Measurements from ENCODE around the gene PLA2G4E. TPM values are rescaled to one million over a fixed set of nuclear protein-coding genes. Genes with fewer than 3 reads are reported as not detected.

Gene PLA2G4E
- total and polyA plus RNA-seq, 2 of the 13 experiments (the other 11 are each of a cell fraction or from before 2014, with no cell fraction given), result not detected

DNA sequence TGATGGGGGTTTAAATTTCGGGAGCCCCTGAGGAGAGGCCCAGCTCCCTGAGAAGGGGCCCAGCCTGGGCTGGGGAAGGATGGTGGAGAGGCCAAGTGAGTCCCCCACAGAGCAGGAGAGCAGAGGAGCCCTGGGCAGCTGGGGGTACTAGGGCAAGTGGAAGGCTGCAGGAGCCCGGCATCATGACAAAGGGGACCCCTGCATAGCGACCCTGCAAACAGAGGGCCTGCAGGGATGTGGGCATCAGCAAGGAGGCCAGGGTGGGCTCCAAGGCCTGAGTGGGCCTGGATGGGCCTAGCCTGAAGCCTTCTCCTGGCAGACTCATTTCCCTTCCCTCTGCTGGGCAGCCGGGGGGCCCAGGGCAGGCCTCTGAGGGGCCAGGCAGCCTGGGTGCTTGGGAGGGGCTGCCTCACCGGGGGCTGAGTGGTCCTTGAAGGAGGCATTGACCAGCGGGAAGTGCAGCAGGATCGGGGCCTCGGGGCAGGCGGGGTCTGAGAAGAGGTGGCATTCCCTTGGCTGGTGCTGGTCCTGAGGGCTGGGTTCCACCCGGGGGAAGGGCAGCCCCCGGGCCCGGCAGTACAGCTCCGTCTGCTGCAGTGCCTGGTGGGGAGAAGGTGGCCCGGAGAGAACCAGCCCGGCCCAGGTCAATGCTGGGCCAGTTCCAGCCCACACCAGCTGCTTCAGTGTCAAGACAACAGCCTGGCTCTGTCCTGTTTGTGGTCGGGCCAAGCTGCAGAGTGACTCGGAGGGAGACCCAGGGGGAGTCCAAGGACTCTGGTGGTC is 48.8 kb upstream of the PLA2G4E start:
- Histone ChIP-seq H3K27me3 (ENCODE audit: control insufficient read depth in 1 of 2, insufficient read depth in 2 of 2, low read length in 2 of 2) (peaks cover 3 to 41% of the 10 kb centered on the region in 2 experiments; a peak in 4 of 5 replicates), H4K20me1 (ENCODE audit: insufficient read depth, low read length) (no peaks in the 10 kb centered on the region), H3K79me2 (ENCODE audit: insufficient read depth, low read length) (no peaks in the 10 kb centered on the region), H3K36me3 (replicated peaks in 1 of 2; ENCODE audit: control insufficient read depth in 1 of 2, insufficient read depth in 2 of 2, low read length in 2 of 2) (no peaks in the 10 kb centered on the region), H3K27ac (ENCODE audit: extremely low read length, insufficient read depth, low read length) (no peak overlapping the region), H3K4me2 (ENCODE audit: low read depth, low read length) (no peak overlapping the region), H3K4me1 (ENCODE audit: insufficient read depth, low read length) (peaks cover 28% of the 10 kb centered on the region), H3K9me3 (ENCODE audit: low read length) (no peaks in the 10 kb centered on the region), H3K9ac (ENCODE audit: insufficient read depth, low read depth, low read length) (no peak overlapping the region), H2AFZ (ENCODE audit: low read length) (no peak overlapping the region), H3K4me3 (replicated peaks in 1 of 3; ENCODE audit: insufficient read depth in 1 of 3, low read depth in 2 of 3, low read length in 3 of 3) (no peak overlapping the region)
- intact Hi-C loops (cut with micrococcal nuclease; ENCODE audit: unreplicated experiment), result loop anchor here (5.0 kb wide), 1 partner anchor 68 kb away; no protein-coding TSS in a partner anchor
- in situ Hi-C loops (cut with HindIII; ENCODE audit: extremely low pct_ligation_motif_present, low pct_unique_long_range_greater_than_20kb), result loop anchor here (5.0 kb wide), 1 partner anchor 68 kb away; no protein-coding TSS in a partner anchor
- FAIRE-seq, result no peak
- no peak for ATAC-seq
- no peak for DNase-seq (ENCODE audit: low spot score)
- WGBS (ENCODE audit: low lambda C conversion rate), result 17% methylated on average over 5 of the region's 17 CpGs
- POLR2A ChIA-PET, result no interaction called here
- TF ChIP-seq BCL6 (CRISPR knock-in tag; IDR thresholded peaks at IDR 0.05), result no peak
- no peak for TF ChIP-seq ZFP41 (CRISPR knock-in tag; IDR thresholded peaks at IDR 0.05; ENCODE audit: borderline replicate concordance)
- no peak for TF ChIP-seq ZNF567 (CRISPR knock-in tag; IDR thresholded peaks at IDR 0.05; ENCODE audit: borderline replicate concordance)
- no peak for TF ChIP-seq ZNF24 (IDR thresholded peaks at IDR 0.05)
- no peak for TF ChIP-seq POLR2G (IDR thresholded peaks at IDR 0.05; ENCODE audit: low read depth, low read length)
- no peak for TF ChIP-seq CERS6 (CRISPR knock-in tag; IDR thresholded peaks at IDR 0.05)
- no peak for TF ChIP-seq ZNF451 (CRISPR knock-in tag; IDR thresholded peaks at IDR 0.05)
- TF ChIP-seq AGO2 (optimal IDR thresholded peaks at IDR 0.05; ENCODE audit: low read depth, low read length), result no peak
- TF ChIP-seq, protein P1, sequence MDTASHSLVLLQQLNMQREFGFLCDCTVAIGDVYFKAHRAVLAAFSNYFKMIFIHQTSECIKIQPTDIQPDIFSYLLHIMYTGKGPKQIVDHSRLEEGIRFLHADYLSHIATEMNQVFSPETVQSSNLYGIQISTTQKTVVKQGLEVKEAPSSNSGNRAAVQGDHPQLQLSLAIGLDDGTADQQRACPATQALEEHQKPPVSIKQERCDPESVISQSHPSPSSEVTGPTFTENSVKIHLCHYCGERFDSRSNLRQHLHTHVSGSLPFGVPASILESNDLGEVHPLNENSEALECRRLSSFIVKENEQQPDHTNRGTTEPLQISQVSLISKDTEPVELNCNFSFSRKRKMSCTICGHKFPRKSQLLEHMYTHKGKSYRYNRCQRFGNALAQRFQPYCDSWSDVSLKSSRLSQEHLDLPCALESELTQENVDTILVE (CRISPR knock-in tag; IDR thresholded peaks at IDR 0.05), result no peak
- no TSS peak for BruUV-seq (replicated peaks)
- CTCF ChIA-PET (ENCODE audit: low intra/inter-chr PET ratio, low total read pairs), result no interaction called here

Measured in HepG2 (cell line).